ENCODE data around the gene SLC27A1. TPM values are rescaled to one million over a fixed set of nuclear protein-coding genes. Genes with fewer than 3 reads are reported as not detected.
A peak's percentile ranks its signal among the peaks of the same experiment; 100 is the strongest.
"Not testable (repeated sequence)": the region's sequence is repeated elsewhere in the genome, so short reads cannot be mapped to it uniquely, and the experiment has no call there.

The SLC27A1 gene
- total RNA-seq, 2 experiments from 2014 or later = 3.6 to 4.1 TPM

DNA sequence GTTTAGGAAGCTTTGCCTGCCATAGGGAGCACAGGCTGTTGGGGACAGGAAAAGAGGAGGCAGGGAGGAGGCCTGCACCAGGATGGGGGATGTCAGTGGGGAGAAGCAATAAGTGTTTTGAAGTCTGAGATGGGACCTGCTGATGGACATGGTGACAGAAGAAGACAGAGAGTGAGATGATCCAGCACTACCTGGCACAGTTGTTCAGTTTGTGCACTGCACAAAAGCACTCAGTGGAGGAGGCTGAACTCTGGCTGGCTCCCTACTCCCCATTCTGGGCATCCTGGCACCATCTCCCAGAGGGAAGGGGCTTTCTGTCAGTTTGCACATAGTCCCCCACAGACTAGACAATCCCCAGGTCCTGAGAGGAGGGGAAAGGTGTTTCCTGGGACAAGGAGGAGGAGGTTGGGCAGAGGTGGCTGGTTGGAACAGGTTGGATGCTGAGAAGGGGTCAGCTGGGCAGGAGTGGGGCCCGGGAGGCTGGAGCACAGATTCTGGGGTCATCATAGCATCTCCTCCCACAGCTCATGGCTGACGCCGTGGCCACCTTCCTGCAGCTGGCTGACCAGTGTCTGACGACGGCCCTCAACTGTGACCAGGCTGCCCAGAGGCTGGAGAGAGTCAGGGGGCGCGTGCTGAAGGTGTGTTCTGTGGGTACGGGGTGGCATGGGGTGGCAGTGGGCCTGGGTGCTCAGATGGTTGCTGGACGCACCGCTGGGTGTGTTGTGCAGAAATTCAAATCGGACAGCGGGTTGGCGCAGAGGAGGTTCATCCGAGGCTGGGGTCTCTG, 72.7 kb downstream of the SLC27A1 start:
- no peaks in the 10 kb centered on the region for H3K9me3 Mint-ChIP-seq
- CTCF ChIA-PET = no interaction called here
- H3K4me3 Mint-ChIP-seq = no peak overlapping the region
- H3K36me3 Mint-ChIP-seq (ENCODE audit: low read depth) = no peaks in the 10 kb centered on the region
- peaks cover 11% of the 10 kb centered on the region for H3K27me3 Mint-ChIP-seq
- H3K4me1 Mint-ChIP-seq = peaks cover 16% of the 10 kb centered on the region
- no peak for DNase-seq
- POLR2A ChIA-PET = no interaction called here
- H3K27ac Mint-ChIP-seq = no peak overlapping the region

DNA sequence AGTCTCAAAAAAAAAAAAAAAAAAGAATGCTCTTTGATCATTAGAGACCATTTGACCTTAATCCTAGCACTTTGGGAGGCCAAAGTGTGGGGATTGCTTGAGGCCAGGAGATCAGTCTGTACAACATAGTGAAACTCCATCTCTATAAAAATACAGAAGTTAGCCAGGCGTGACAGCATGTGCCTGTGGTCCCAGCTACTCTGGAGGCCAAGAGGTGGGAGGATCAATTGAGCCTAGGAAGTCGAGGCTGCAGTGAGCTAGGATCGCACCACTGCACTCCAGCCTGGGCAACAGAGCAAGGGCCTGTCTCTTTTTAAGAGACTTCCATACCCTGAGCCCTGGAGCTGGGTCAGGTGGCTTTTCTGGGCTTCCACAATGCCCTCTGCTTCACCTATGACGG, 73.7 kb downstream of the SLC27A1 start:
- no peaks in the 10 kb centered on the region for H3K9me3 Mint-ChIP-seq
- ChIA-PET CTCF (no interaction called here), POLR2A (no interaction called here)
- no peak for DNase-seq
- peaks cover 5% of the 10 kb centered on the region for H3K27me3 Mint-ChIP-seq
- peaks cover 9% of the 10 kb centered on the region for H3K4me1 Mint-ChIP-seq
- H3K36me3 Mint-ChIP-seq (ENCODE audit: low read depth) = no peaks in the 10 kb centered on the region
- no peak overlapping the region for H3K27ac Mint-ChIP-seq
- H3K4me3 Mint-ChIP-seq = no peak overlapping the region

DNA sequence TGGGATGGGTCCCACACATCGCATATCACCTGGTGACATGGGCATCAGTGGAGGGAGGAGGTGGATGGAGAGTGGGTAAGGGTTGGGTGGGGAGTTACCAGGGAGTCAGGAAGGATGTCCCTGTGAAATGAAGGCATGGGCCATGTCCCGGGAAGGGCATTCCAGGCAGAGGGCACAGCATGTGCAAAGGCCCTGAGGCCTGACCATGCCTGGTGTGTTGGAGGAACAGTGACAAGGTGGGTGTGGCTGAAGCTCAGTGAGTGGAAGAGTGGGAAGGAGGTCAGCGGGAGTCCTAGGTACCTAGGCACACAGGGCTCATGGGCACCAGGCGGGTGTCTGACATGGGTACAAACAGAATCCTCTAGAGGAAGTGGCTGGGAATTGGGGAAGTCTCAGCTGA, 74.1 kb downstream of the SLC27A1 start:
- peaks cover 8% of the 10 kb centered on the region for H3K4me1 Mint-ChIP-seq
- no peak overlapping the region for H3K27ac Mint-ChIP-seq
- H3K4me3 Mint-ChIP-seq = no peak overlapping the region
- no peaks in the 10 kb centered on the region for H3K36me3 Mint-ChIP-seq (ENCODE audit: low read depth)
- H3K9me3 Mint-ChIP-seq = no peaks in the 10 kb centered on the region
- peaks cover 5% of the 10 kb centered on the region for H3K27me3 Mint-ChIP-seq
- no peak for DNase-seq
- POLR2A ChIA-PET = no interaction called here
- CTCF ChIA-PET = no interaction called here

DNA sequence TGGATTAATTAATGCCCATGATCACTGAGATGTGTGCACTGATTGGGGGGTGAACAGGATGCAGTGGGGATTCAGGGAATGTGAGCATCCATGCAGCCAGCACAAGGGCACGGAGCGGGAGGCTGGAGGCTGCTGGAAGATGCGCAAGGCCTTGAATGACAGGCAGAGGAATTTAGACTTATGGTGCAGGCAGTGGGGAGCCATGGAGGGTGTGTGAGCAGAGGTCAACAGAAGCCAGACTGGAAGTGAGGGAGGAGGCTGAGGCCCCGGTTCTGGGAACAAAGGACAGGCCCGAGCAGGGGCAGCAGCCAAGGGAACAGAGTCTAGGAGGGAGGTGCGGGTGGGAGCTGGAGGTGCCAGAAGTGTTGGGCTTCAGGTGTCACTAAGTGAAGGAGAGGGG, 77.8 kb downstream of the SLC27A1 start:
- H3K27ac Mint-ChIP-seq = no peak overlapping the region
- POLR2A ChIA-PET = no interaction called here
- no peaks in the 10 kb centered on the region for H3K4me1 Mint-ChIP-seq

DNA sequence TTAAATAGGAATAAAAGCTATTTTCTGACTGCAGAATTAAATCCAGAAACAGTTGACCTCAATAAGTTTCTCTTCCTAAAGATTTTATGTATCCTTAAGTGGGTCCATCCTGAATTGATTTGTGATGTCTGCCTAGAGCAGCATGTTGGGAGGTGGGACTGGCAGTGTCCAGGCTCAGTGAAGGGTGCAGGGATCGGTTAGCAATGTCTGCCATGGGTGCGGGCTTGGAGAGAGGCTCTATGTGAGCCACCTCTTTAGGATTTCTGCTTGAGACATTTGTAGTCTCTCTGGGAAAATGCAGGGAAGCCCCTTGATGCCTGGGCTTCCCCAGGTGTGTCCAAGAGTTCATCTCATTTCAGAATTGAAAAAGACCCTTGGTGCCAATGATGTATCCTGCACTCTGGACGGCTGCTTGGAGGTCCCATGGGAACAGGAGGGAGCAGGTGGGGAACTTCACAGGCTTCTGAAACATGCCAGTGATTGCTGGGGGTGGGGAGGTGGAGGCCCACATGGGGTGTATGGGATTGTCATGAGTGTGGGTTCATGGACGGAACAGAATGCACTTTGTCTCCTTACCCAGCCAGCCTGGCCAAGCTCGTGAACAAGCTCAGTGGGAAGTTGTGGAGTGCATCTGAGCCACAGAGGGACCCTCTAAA, 78.9 kb downstream of the SLC27A1 start:
- Mint-ChIP-seq H3K36me3 (ENCODE audit: low read depth) (no peaks in the 10 kb centered on the region), H3K4me3 (no peak overlapping the region), H3K27ac (no peak overlapping the region), H3K9me3 (no peaks in the 10 kb centered on the region), H3K27me3 (peaks cover 2% of the 10 kb centered on the region), H3K4me1 (no peaks in the 10 kb centered on the region)
- DNase-seq = no peak
- ChIA-PET POLR2A (no interaction called here), CTCF (interaction anchor here (1.3 kb wide), 1 partner anchor 54 kb away, joined by 6 read pairs; no protein-coding TSS in a partner anchor)

More for the DNA sequence above, 77.8 kb downstream of the SLC27A1 start:
- Mint-ChIP-seq H3K4me3 (no peak overlapping the region), H3K27me3 (peaks cover 2% of the 10 kb centered on the region), H3K9me3 (no peaks in the 10 kb centered on the region), H3K36me3 (ENCODE audit: low read depth) (no peaks in the 10 kb centered on the region)
- CTCF ChIA-PET = no interaction called here
- no peak for DNase-seq

DNA sequence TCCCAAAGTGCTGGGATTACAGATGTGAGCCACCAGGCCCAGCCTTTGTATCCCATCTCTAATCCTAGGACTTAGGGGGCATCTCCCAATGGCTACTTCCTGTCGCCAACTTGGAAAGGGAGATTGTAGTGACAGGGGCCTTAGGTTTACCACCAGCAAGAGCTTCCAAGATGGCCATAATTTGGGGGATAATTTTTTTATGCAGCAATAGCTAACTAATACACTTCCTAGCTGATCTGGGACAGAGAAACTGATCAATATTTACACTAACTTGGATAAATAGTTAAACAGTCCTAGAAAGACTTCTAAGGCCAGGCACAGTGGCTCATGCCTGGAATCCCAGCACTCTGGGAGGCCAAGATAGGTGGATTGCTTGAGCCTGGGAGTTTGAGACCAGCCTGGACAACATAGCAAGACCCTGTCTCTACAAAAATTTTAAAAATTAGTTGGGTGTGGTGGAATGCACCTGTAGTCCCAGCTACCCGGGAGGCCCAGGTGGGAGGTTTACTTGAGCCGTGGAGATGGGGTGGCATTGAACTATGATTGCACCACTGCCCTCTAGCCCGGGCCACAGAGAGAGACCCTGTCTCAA, 79.8 kb downstream of the SLC27A1 start:
- peaks cover 2% of the 10 kb centered on the region for H3K27me3 Mint-ChIP-seq
- no peaks in the 10 kb centered on the region for H3K9me3 Mint-ChIP-seq
- no peak for DNase-seq
- ChIA-PET POLR2A (no interaction called here), CTCF (no interaction called here)
- peaks cover 4% of the 10 kb centered on the region for H3K4me1 Mint-ChIP-seq
- H3K4me3 Mint-ChIP-seq = no peak overlapping the region
- H3K27ac Mint-ChIP-seq = no peak overlapping the region
- H3K36me3 Mint-ChIP-seq (ENCODE audit: low read depth) = no peaks in the 10 kb centered on the region

DNA sequence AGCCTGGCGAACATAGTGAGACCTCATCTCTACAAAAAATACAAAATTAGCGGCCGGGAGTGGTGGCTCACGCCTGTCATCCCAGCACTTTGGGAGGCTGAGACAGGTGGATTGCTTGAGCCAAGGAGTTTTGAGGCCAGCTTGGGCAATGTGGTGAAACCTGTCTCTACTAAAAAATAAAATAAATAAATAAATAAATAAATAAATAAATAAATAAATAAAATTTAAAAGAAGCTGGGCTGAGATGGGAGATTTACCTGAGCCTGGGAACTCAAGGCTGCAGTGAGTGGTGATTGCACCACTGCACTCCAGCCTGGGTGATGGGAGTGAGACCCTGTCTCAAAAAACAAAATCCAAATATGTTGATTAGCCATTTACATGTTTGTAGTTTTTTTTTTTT, 82.4 kb downstream of the SLC27A1 start:
- not testable (repeated sequence) for H3K36me3 Mint-ChIP-seq (ENCODE audit: low read depth); H3K27ac Mint-ChIP-seq; H3K4me3 Mint-ChIP-seq; DNase-seq; H3K9me3 Mint-ChIP-seq; H3K27me3 Mint-ChIP-seq
- ChIA-PET POLR2A (interaction anchor here (1.5 kb wide), 1 partner anchor 41 kb away, joined by 5 read pairs; the partner anchor contains the start of gene PGLS), CTCF (interaction anchor here (1.6 to 1.7 kb wide), 2 partner anchors 21 to 56 kb away, joined by 8 to 10 read pairs; no protein-coding TSS in a partner anchor)
- peaks cover 19% of the 10 kb centered on the region for H3K4me1 Mint-ChIP-seq

DNA sequence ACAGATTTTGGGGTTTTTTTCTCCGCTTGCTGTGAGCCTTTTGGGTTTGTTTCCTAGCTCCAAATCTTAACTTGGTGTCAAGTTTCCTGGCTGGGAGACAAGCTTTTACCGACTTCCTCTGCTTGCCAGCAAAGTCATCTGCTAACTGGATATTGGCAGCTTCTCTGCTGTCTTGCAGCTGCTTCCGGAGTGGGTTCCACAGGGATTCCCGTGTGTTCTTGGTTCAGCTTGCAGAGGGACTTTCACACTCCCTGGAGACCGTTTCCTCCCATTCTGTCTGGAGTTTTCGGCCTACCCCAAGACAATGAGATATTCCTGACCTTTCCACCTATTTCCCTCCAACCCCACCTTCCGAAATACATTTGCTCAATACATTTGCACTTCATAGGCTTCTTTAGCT, 82.9 kb downstream of the SLC27A1 start:
- POLR2A ChIA-PET = interaction anchor here (1.5 kb wide), 1 partner anchor 42 kb away, joined by 5 read pairs; the partner anchor contains the start of gene PGLS

DNA sequence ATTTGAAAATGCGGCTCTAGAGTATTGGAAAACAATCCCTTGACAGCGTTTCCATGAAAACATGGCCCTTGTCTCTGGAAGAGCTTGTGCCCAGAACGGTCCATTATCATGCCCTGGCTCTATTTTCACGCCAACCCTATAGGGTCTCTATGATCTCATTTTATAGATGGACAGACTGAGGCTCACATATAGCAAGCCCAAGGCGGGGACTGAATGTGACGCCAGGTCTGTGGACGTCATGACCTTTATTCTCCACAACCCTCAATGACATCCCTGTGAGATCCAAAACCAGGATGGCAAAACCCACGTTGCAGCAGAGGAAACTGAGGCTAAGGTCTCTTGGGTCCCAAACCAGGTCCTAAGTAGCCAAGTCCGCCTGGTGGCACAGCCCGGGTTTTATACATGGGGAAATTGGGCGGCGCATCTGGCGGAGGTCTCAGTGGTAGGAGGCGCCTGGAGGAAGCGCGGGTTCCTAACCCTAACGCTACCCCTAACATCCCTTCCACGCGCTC, 84.7 kb downstream of the SLC27A1 start:
- H3K27ac Mint-ChIP-seq = peak overlapping the region; percentile 10
- CTCF ChIA-PET = interaction anchor here (0.7 to 1.3 kb wide), 2 partner anchors 34 to 59 kb away, joined by 3 to 4 read pairs; no protein-coding TSS in a partner anchor

More for the DNA sequence above, 82.9 kb downstream of the SLC27A1 start:
- Mint-ChIP-seq H3K4me3 (no peak overlapping the region), H3K4me1 (peaks cover 19% of the 10 kb centered on the region), H3K9me3 (no peaks in the 10 kb centered on the region), H3K36me3 (ENCODE audit: low read depth) (peaks cover 3% of the 10 kb centered on the region), H3K27me3 (no peaks in the 10 kb centered on the region), H3K27ac (no peak overlapping the region)
- DNase-seq = no peak
- CTCF ChIA-PET = interaction anchor here (1.6 to 1.7 kb wide), 2 partner anchors 20 to 57 kb away, joined by 8 to 10 read pairs; no protein-coding TSS in a partner anchor

DNA sequence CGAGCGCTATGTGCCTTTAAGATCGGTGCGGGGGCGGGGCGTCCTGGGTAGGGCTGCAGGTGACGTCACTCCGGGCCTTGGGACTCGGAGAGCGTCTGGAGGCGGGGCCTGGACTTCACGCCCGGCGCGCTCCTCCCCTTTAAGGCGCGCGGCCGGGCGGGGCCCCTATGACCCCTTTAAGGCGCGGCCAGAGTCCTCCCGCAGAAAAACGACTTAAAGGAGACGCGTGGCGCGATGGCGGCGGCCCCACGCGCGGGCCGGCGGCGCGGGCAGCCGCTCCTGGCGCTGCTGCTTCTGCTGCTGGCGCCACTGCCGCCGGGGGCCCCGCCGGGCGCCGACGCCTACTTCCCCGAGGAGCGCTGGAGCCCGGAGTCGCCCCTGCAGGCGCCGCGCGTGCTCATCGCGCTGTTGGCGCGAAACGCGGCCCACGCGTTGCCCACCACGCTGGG, 85.2 kb downstream of the SLC27A1 start, which contains the start of gene COLGALT1:
COLGALT1 (plus strand) TSS at position 170 of the 449 bp plus-strand sequence; CDS start at position 235, 65 bp downstream.
- H3K9me3 Mint-ChIP-seq = no peaks in the 10 kb centered on the region
- peak within 1 kb of the TSS; percentile 72 for H3K27ac Mint-ChIP-seq
- peaks cover 15% of the 10 kb centered on the region for H3K36me3 Mint-ChIP-seq (ENCODE audit: low read depth)
- ChIA-PET POLR2A (interaction anchor here (1.1 to 2.7 kb wide), 3 partner anchors 18 to 317 kb away, joined by 3 to 11 read pairs (median 5); partner anchors contain the start of gene PGLS), CTCF (interaction anchor here (0.7 to 1.3 kb wide), 3 partner anchors 34 to 59 kb away, joined by 3 to 4 read pairs (median 4); no protein-coding TSS in a partner anchor)
- no peaks in the 10 kb centered on the region for H3K27me3 Mint-ChIP-seq
- peaks cover 25% of the 10 kb centered on the region for H3K4me1 Mint-ChIP-seq
- DNase-seq = peak; percentile 99
- peak within 1 kb of the TSS; percentile 86 for H3K4me3 Mint-ChIP-seq

More for the DNA sequence above, 84.7 kb downstream of the SLC27A1 start:
- no peak for DNase-seq
- H3K27me3 Mint-ChIP-seq = no peaks in the 10 kb centered on the region
- POLR2A ChIA-PET = no interaction called here
- H3K4me1 Mint-ChIP-seq = peaks cover 21% of the 10 kb centered on the region
- peaks cover 10% of the 10 kb centered on the region for H3K36me3 Mint-ChIP-seq (ENCODE audit: low read depth)
- H3K9me3 Mint-ChIP-seq = no peaks in the 10 kb centered on the region
- peak overlapping the region; percentile 86 for H3K4me3 Mint-ChIP-seq

Measured in activated CD4-positive, alpha-beta memory T cell treated with anti-CD3 and anti-CD28 coated beads, Interleukin-2, amount 10 ng/mL, durations not matched to agents 7 days and 5 days (primary cell).